Stimulated activated CD4-positive, alpha-beta T cell treated with anti-CD3 and anti-CD28 coated beads, Interleukin-15, amount 100 ng/mL, for 1 hour (primary cell): ENCODE results near the gene RIPOR3.
"Not testable (repeated sequence)": the region's sequence is repeated elsewhere in the genome, so short reads cannot be mapped to it uniquely, and the experiment has no call there.

Source experiments
- DNase-seq, 2 donors: peaks; one replicate each; pipeline ENCODE4 v3.0.0-alpha.2; 2020; ENCODE audit warnings: low read depth in 1 of 2, low spot score in 1 of 2

Gene RIPOR3

GRCh38 chr20:50663095-50663821 is 28.1 kb downstream of the RIPOR3 start:
- DNase-seq: no peak

- DNase-seq: no peak
Observed at GRCh38 chr20:50659975-50660670, 31.2 kb downstream of the RIPOR3 start.

- no peak for DNase-seq
Observed at GRCh38 chr20:50658804-50659380, 32.5 kb downstream of the RIPOR3 start.

GRCh38 chr20:50655311-50655880 is 35.9 kb downstream of the RIPOR3 start:
- DNase-seq: no peak

GRCh38 chr20:50654904-50655303 is 36.4 kb downstream of the RIPOR3 start:
- no peak for DNase-seq

GRCh38 chr20:50652702-50653294 is 38.5 kb downstream of the RIPOR3 start:
- DNase-seq: no peak

- no peak for DNase-seq
Observed at GRCh38 chr20:50651676-50652075, 39.7 kb downstream of the RIPOR3 start.

- no peak for DNase-seq
Observed at GRCh38 chr20:50649590-50649989, 41.8 kb downstream of the RIPOR3 start.

GRCh38 chr20:50648651-50649050 is 42.7 kb downstream of the RIPOR3 start:
- DNase-seq: no peak

- no peak for DNase-seq
Observed at GRCh38 chr20:50646483-50646996, 44.8 kb downstream of the RIPOR3 start.

- no peak for DNase-seq
Observed at GRCh38 chr20:50645253-50646068, 45.9 kb downstream of the RIPOR3 start.

- DNase-seq: no peak
Observed at GRCh38 chr20:50642288-50642803, 49.0 kb downstream of the RIPOR3 start.

- not testable (repeated sequence) for DNase-seq
Observed at GRCh38 chr20:50641625-50642287, 49.6 kb downstream of the RIPOR3 start.

- not testable (repeated sequence) for DNase-seq
Observed at GRCh38 chr20:50639971-50640711, 51.2 kb downstream of the RIPOR3 start.

GRCh38 chr20:50638015-50638847 is 53.1 kb downstream of the RIPOR3 start:
- DNase-seq: not testable (repeated sequence)

- DNase-seq: no peak
Observed at GRCh38 chr20:50636601-50637540, 54.5 kb downstream of the RIPOR3 start.
